Measurements from ENCODE around the gene TTLL12.

- TF ChIP-seq MAX (IDR thresholded peaks at IDR 0.05) (no peak), EZH2phosphoT487 (IDR thresholded peaks at IDR 0.05; ENCODE audit: borderline replicate concordance) (no peak), CTCF (IDR thresholded peaks at IDR 0.05 in 2 of 3, conservative IDR thresholded peaks at IDR 0.05 in 1 of 3; ENCODE audit: borderline replicate concordance in 1 of 3, insufficient read depth in 1 of 3, low read depth in 2 of 3, low read length in 2 of 3) (no peak), RAD21 (IDR thresholded peaks at IDR 0.05; ENCODE audit: low read depth) (no peak), YY1 (IDR thresholded peaks at IDR 0.05; ENCODE audit: extremely low read depth, insufficient replicate concordance, low read depth, low read length) (no peak), POLR2A (IDR thresholded peaks at IDR 0.05; ENCODE audit: borderline replicate concordance, extremely low read depth, insufficient read depth, insufficient read length) (no peak), REST (IDR thresholded peaks at IDR 0.05; ENCODE audit: low read depth) (no peak)
These were observed 23.6 kb downstream of the TTLL12 start for GRCh38 chr22:43163241-43163795.

All from HCT116 (cell line).